Muscle of arm (tissue), 12 donors: ENCODE measurements around the gene IMMP2L. TPM values are rescaled to one million over a fixed set of nuclear protein-coding genes. Genes with fewer than 3 reads are reported as not detected.

ENCODE experiments used
- DNase-seq: peaks from one replicate; pipeline ENCODE4 v3.0.0-alpha.2; 2013
- polyA plus RNA-seq, 12 donors: library from polyadenylated mRNA; unstranded; fragments of 120-200 nt; gene quantifications; one replicate each; pipeline ENCODE4 v1.2.1, GENCODE V29; 2013; ENCODE audit not compliant: insufficient read length in 12 of 12

Gene IMMP2L
- polyA plus RNA-seq, 12 donors, result 12.5 to 23.9 (median 16.2) TPM; not detected in 1

- no peak for DNase-seq
Observed at GRCh38 chr7:111224354-111225231, 337.7 kb downstream of the IMMP2L start.

- no peak for DNase-seq
Observed at GRCh38 chr7:111223802-111224253, 338.5 kb downstream of the IMMP2L start.

- DNase-seq, result no peak
Observed at GRCh38 chr7:111215550-111215949, 346.7 kb downstream of the IMMP2L start.

- DNase-seq, result no peak
Observed at GRCh38 chr7:111212857-111213523, 349.3 kb downstream of the IMMP2L start.

GRCh38 chr7:111210996-111211395 lies 351.3 kb downstream of the IMMP2L start:
- no peak for DNase-seq

GRCh38 chr7:111210043-111210442 lies 352.2 kb downstream of the IMMP2L start:
- DNase-seq, result no peak

GRCh38 chr7:111205251-111205650 lies 357.0 kb downstream of the IMMP2L start:
- no peak for DNase-seq

GRCh38 chr7:111202321-111202720 lies 360.0 kb downstream of the IMMP2L start:
- no peak for DNase-seq

- DNase-seq, result no peak
Observed at GRCh38 chr7:111199643-111200042, 362.6 kb downstream of the IMMP2L start.

- no peak for DNase-seq
Observed at GRCh38 chr7:111198255-111198654, 364.0 kb downstream of the IMMP2L start.

- DNase-seq, result no peak
Observed at GRCh38 chr7:111196655-111197054, 365.6 kb downstream of the IMMP2L start.

GRCh38 chr7:111192614-111193413 lies 369.5 kb downstream of the IMMP2L start:
- no peak for DNase-seq

GRCh38 chr7:111190804-111191203 lies 371.5 kb downstream of the IMMP2L start:
- DNase-seq, result no peak

GRCh38 chr7:111184987-111185386 lies 377.3 kb downstream of the IMMP2L start:
- DNase-seq, result no peak

- DNase-seq, result no peak
Observed at GRCh38 chr7:111183321-111183720, 379.0 kb downstream of the IMMP2L start.

- DNase-seq, result no peak
Observed at GRCh38 chr7:111180338-111180737, 382.0 kb downstream of the IMMP2L start.

- no peak for DNase-seq
Observed at GRCh38 chr7:111175908-111176441, 386.3 kb downstream of the IMMP2L start.

GRCh38 chr7:111174510-111174909 lies 387.8 kb downstream of the IMMP2L start:
- DNase-seq, result no peak

GRCh38 chr7:111173990-111174389 lies 388.3 kb downstream of the IMMP2L start:
- no peak for DNase-seq

- DNase-seq, result no peak
Observed at GRCh38 chr7:111173528-111173927, 388.8 kb downstream of the IMMP2L start.

GRCh38 chr7:111172564-111173257 lies 389.6 kb downstream of the IMMP2L start:
- DNase-seq, result peak; percentile 52
